IMR-90 (cell line): ENCODE measurements around the gene FAM221A. TPM values are rescaled to one million over a fixed set of nuclear protein-coding genes. Genes with fewer than 3 reads are reported as not detected.

Experiments
- ATAC-seq: fragments of 200-7000 bp; cut with Tn5 transposase; 2 replicates; pipeline ENCODE4 v1.9.1; 2020; ENCODE audit warnings: low read depth, mild to moderate bottlenecking, moderate library complexity
- BruUV-seq: library from RNA; stranded (reverse); fragments of 400-500 nt; replicated peaks from 2 replicates; lab custom pipeline; 2021; lab: Mats Ljungman, UMichigan
- CTCF ChIA-PET: fragments of 300-600 bp; formaldehyde crosslinking; extraction: SDS; loops from one replicate; lab custom pipeline; 2021; ENCODE audit warnings: antibody characterized with exemption; lab: Yijun Ruan, JAX
- POLR2A ChIA-PET: fragments of 300-600 bp; sonication (Branson Sonifier 250); formaldehyde crosslinking; loops from one replicate; lab custom pipeline; 2022; ENCODE audit warnings: antibody characterized with exemption; ENCODE audit not compliant: unreplicated experiment; lab: Charles Lee
- DNase-seq: peaks from one replicate; pipeline ENCODE4 v3.0.0; 2013
- H2AFZ ChIP-seq: replicated peaks from 2 replicates; pipeline ENCODE3; 2013; ENCODE audit warnings: low read length, mild to moderate bottlenecking; ENCODE audit not compliant: poor library complexity
- H2AK5ac ChIP-seq: 2 replicates; pipeline ENCODE4 v1.6.1; 2013; ENCODE audit warnings: low read depth, low read length, inconsistent platforms
- H2AK9ac ChIP-seq: replicated peaks from 2 replicates; pipeline ENCODE3; 2013; ENCODE audit warnings: mild to moderate bottlenecking, low read depth, low read length, moderate library complexity; ENCODE audit not compliant: poor library complexity
- H2BK120ac ChIP-seq: 2 replicates; pipeline ENCODE4 v1.6.1; 2013; ENCODE audit warnings: low read depth, low read length, inconsistent platforms
- H2BK15ac ChIP-seq: 3 replicates; pipeline ENCODE4 v1.6.1; 2013; ENCODE audit warnings: low read depth, low read length, inconsistent platforms
- H2BK20ac ChIP-seq: 2 replicates; pipeline ENCODE4 v1.6.1; 2013; ENCODE audit warnings: low read depth, mild to moderate bottlenecking, inconsistent platforms, low read length, moderate library complexity
- H2BK5ac ChIP-seq: 2 replicates; pipeline ENCODE4 v1.6.1; 2013; ENCODE audit warnings: mild to moderate bottlenecking, low read depth, low read length, inconsistent platforms; ENCODE audit not compliant: poor library complexity, severe bottlenecking
- H3K14ac ChIP-seq: replicated peaks from 2 replicates; pipeline ENCODE4 v1.6.1; 2013; ENCODE audit warnings: low read depth, low read length, inconsistent platforms
- H3K18ac ChIP-seq: 2 replicates; pipeline ENCODE4 v1.6.1; 2013; ENCODE audit warnings: low read depth, low read length, control low read depth
- H3K23ac ChIP-seq: 2 replicates; pipeline ENCODE4 v1.6.1; 2013; ENCODE audit warnings: low read depth, low read length, inconsistent platforms
- H3K27ac ChIP-seq: 2 replicates; pipeline ENCODE4 v1.5.1; 2013; ENCODE audit warnings: mild to moderate bottlenecking, control low read depth, low read length; ENCODE audit not compliant: insufficient read depth
- H3K27me3 ChIP-seq: 2 replicates; pipeline ENCODE4 v1.6.1; 2013; ENCODE audit warnings: low read length; ENCODE audit not compliant: control insufficient read depth, insufficient read depth
- H3K36me3 ChIP-seq: 2 replicates; pipeline ENCODE4 v1.6.1; 2013; ENCODE audit warnings: low read length, mixed read lengths; ENCODE audit not compliant: control insufficient read depth, insufficient read depth
- H3K4ac ChIP-seq: 2 replicates; pipeline ENCODE4 v1.6.1; 2013; ENCODE audit warnings: low read depth, low read length, inconsistent platforms
- H3K4me1 ChIP-seq: 2 replicates; pipeline ENCODE4 v1.6.1; 2013; ENCODE audit warnings: low read length, mixed read lengths; ENCODE audit not compliant: control insufficient read depth, insufficient read depth
- H3K4me2 ChIP-seq: 2 replicates; pipeline ENCODE4 v1.6.1; 2013; ENCODE audit warnings: low read depth, mild to moderate bottlenecking, control low read depth, low read length, moderate library complexity
- H3K4me3 ChIP-seq: 2 replicates; pipeline ENCODE4 v1.5.1; 2013; ENCODE audit warnings: low read depth, mild to moderate bottlenecking, control low read depth, low read length, moderate library complexity; ENCODE audit not compliant: insufficient read depth
- H3K56ac ChIP-seq: 2 replicates; pipeline ENCODE4 v1.6.1; 2013; ENCODE audit warnings: low read length, inconsistent platforms; ENCODE audit not compliant: insufficient read depth; ENCODE audit errors: extremely low read depth
- H3K79me1 ChIP-seq, 2 experiments: 2 replicates each; pipeline ENCODE4 v1.6.1; 2013; ENCODE audit warnings: low read length in 2 of 2, inconsistent platforms in 1 of 2, low read depth in 1 of 2
- H3K9ac ChIP-seq: 2 replicates; pipeline ENCODE4 v1.6.1; 2013; ENCODE audit warnings: low read depth, low read length, control low read depth
- H3K9me1 ChIP-seq: 2 replicates; pipeline ENCODE4 v1.6.1; 2013; ENCODE audit warnings: low read length, inconsistent platforms; ENCODE audit not compliant: insufficient read depth
- H3K9me3 ChIP-seq: 2 replicates; pipeline ENCODE4 v1.6.1; 2013; ENCODE audit warnings: low read length; ENCODE audit not compliant: control insufficient read depth, insufficient read depth
- H4K20me1 ChIP-seq: 2 replicates; pipeline ENCODE4 v1.6.1; 2013; ENCODE audit warnings: low read length, inconsistent platforms; ENCODE audit not compliant: insufficient read depth
- H4K5ac ChIP-seq: 2 replicates; pipeline ENCODE4 v1.6.1; 2013; ENCODE audit warnings: mild to moderate bottlenecking, low read depth, low read length, control low read depth
- H4K8ac ChIP-seq, 2 experiments: 2 replicates each; pipeline ENCODE4 v1.6.1; 2013; ENCODE audit warnings: low read depth in 2 of 2, low read length in 2 of 2, control low read depth in 1 of 2, inconsistent platforms in 1 of 2
- H4K91ac ChIP-seq: 2 replicates; pipeline ENCODE4 v1.6.1; 2013; ENCODE audit warnings: low read depth, low read length, inconsistent platforms; ENCODE audit not compliant: insufficient read depth
- BHLHE40 ChIP-seq: fragments of 150-350 bp; IDR thresholded peaks from 2 replicates; pipeline ENCODE4 v1.6.1; 2016; ENCODE audit warnings: mild to moderate bottlenecking, low read depth, low read length
- CEBPB ChIP-seq: IDR thresholded peaks from 2 replicates; pipeline ENCODE4 v1.6.1; 2012; ENCODE audit warnings: low read depth, low read length, improper control_type of control experiment
- CHD1 ChIP-seq: IDR thresholded peaks from 2 replicates; pipeline ENCODE4 v1.6.1; 2012; ENCODE audit warnings: low read depth, low read length, improper control_type of control experiment
- FOS ChIP-seq: fragments of 150-350 bp; IDR thresholded peaks from 2 replicates; pipeline ENCODE4 v1.6.1; 2016; ENCODE audit warnings: low read depth, low read length
- MAFK ChIP-seq: IDR thresholded peaks from 2 replicates; pipeline ENCODE4 v1.6.1; 2012; ENCODE audit warnings: low read depth, low read length, improper control_type of control experiment
- MAZ ChIP-seq: IDR thresholded peaks from 2 replicates; pipeline ENCODE4 v1.6.1; 2012; ENCODE audit warnings: low read depth, mild to moderate bottlenecking, low read length, improper control_type of control experiment, moderate library complexity, borderline replicate concordance
- MXI1 ChIP-seq: IDR thresholded peaks from 2 replicates; pipeline ENCODE4 v1.6.1; 2012; ENCODE audit warnings: low read depth, mild to moderate bottlenecking, low read length, moderate library complexity, borderline replicate concordance
- NFE2L2 ChIP-seq: fragments of 150-350 bp; IDR thresholded peaks from 2 replicates; pipeline ENCODE4 v1.6.1; 2016; ENCODE audit warnings: low read depth, mild to moderate bottlenecking, low read length
- RCOR1 ChIP-seq: IDR thresholded peaks from 2 replicates; pipeline ENCODE4 v1.6.1; 2012; ENCODE audit warnings: mild to moderate bottlenecking, low read length, improper control_type of control experiment; ENCODE audit not compliant: insufficient replicate concordance
- SMC3 ChIP-seq: fragments of 150-350 bp; IDR thresholded peaks from 2 replicates; pipeline ENCODE4 v1.6.1; 2016; ENCODE audit warnings: low read depth, mild to moderate bottlenecking, antibody characterized with exemption, low read length, moderate library complexity
- WGBS, 2 experiments: methylation state at CpG; one replicate each; pipeline versions ENCODE4 v1.1.5 to v1.1.7; 2013; ENCODE audit warnings: missing lambda C conversion rate in 2 of 2; ENCODE audit not compliant: insufficient read length in 1 of 2; ENCODE audit errors: extremely low coverage in 2 of 2; 5-methylcytosine and 5-hydroxymethylcytosine counted together
- dilution Hi-C: fragments of 300-500 bp; cut with HindIII; formaldehyde crosslinking; loops from one replicate; pipeline ENCODE4 v1.14.3; 2018; ENCODE audit warnings: low sequenced_read_pairs; ENCODE audit not compliant: unreplicated experiment
- in situ Hi-C: fragments of 300-500 bp; cut with MboI; formaldehyde crosslinking; loops from 3 replicates; pipeline ENCODE4 v1.14.3; 2019; ENCODE audit warnings: low sequenced_read_pairs, inconsistent platforms, mixed read lengths
- intact Hi-C: fragments of 100-400 bp; cut with micrococcal nuclease; formaldehyde crosslinking; loops from 2 replicates; pipeline ENCODE4 v1.10.0; 2022
- polyA plus RNA-seq, 3 experiments: library from polyadenylated mRNA; depleted of rRNA; stranded (reverse); fragments of >200 nt; gene quantifications; 2 replicates each; pipeline ENCODE4 v1.2.3, GENCODE V29; 2012; ENCODE audit warnings: low replicate concordance in 1 of 3
- total RNA-seq: library from RNA; depleted of rRNA; stranded (reverse); fragments of >200 nt; gene quantifications from 2 replicates; pipeline ENCODE4 v1.2.3, GENCODE V29; 2012
- TF ChIP-seq, protein P1 (sequence below): fragments of 150-350 bp; IDR thresholded peaks from 2 replicates; pipeline ENCODE4 v1.6.1; 2016; ENCODE audit warnings: low read depth, mild to moderate bottlenecking, low read length, moderate library complexity, borderline replicate concordance
- TF ChIP-seq, protein P2 (sequence below): conservative IDR thresholded peaks from 2 replicates; pipeline ENCODE4 v1.5.1; 2012; ENCODE audit warnings: mild to moderate bottlenecking, low read depth, low read length, improper control_type of control experiment
- TF ChIP-seq, protein P3 (sequence below): fragments of 150-350 bp; IDR thresholded peaks from 2 replicates; pipeline ENCODE4 v1.6.1; 2017; ENCODE audit warnings: mild to moderate bottlenecking, antibody characterized with exemption, low read length, low read depth

The FAM221A gene
- total and polyA plus RNA-seq, 2 of the 4 experiments (the other 2 are of a cell fraction): 1.1 to 2.1 TPM

DNA sequence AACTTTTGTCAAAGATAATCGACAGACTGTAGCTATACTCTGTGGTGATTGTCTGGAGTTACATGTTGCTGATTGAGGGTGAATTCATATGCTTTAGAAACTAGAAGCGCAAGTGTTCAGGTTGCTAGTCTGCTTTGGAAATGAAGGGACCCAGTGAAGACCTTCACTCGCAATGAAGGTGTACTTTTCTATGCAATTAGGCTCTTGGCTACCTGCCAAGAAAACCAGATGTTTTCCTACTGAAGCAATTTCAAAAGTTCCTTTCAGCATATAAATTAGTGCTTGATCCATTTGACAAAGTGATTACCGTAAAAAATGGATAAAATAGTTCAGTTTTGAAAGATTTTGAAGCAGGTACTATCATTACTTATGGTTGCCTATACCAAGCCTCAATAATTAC lies 20.0 kb downstream of the FAM221A start:
- H2BK15ac ChIP-seq: no peak overlapping the region
- H3K4me1 ChIP-seq: no peaks in the 10 kb centered on the region; the same call in 1 of the 2 replicates
- no TSS peak for BruUV-seq
- no peak overlapping the region for H3K27ac ChIP-seq
- H2BK120ac ChIP-seq: no peak overlapping the region
- ATAC-seq (no peak), DNase-seq (no peak)
- no peak overlapping the region for H3K18ac ChIP-seq
- CTCF ChIA-PET: interaction anchor here (1.7 kb wide), 1 partner anchor 153 kb away, joined by 5 read pairs; no protein-coding TSS in a partner anchor
- no peaks in the 10 kb centered on the region for H3K36me3 ChIP-seq
- no peak overlapping the region for H2AFZ ChIP-seq
- no peak overlapping the region for H4K91ac ChIP-seq
- TF ChIP-seq SMC3 (no peak), BHLHE40 (no peak), NFE2L2 (no peak), MAFK (no peak), MXI1 (no peak), FOS (no peak), CHD1 (no peak), RCOR1 (no peak), CEBPB (no peak), MAZ (no peak)
- TF ChIP-seq, protein P1, sequence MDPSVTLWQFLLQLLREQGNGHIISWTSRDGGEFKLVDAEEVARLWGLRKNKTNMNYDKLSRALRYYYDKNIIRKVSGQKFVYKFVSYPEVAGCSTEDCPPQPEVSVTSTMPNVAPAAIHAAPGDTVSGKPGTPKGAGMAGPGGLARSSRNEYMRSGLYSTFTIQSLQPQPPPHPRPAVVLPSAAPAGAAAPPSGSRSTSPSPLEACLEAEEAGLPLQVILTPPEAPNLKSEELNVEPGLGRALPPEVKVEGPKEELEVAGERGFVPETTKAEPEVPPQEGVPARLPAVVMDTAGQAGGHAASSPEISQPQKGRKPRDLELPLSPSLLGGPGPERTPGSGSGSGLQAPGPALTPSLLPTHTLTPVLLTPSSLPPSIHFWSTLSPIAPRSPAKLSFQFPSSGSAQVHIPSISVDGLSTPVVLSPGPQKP: no peak
- TF ChIP-seq, protein P2, sequence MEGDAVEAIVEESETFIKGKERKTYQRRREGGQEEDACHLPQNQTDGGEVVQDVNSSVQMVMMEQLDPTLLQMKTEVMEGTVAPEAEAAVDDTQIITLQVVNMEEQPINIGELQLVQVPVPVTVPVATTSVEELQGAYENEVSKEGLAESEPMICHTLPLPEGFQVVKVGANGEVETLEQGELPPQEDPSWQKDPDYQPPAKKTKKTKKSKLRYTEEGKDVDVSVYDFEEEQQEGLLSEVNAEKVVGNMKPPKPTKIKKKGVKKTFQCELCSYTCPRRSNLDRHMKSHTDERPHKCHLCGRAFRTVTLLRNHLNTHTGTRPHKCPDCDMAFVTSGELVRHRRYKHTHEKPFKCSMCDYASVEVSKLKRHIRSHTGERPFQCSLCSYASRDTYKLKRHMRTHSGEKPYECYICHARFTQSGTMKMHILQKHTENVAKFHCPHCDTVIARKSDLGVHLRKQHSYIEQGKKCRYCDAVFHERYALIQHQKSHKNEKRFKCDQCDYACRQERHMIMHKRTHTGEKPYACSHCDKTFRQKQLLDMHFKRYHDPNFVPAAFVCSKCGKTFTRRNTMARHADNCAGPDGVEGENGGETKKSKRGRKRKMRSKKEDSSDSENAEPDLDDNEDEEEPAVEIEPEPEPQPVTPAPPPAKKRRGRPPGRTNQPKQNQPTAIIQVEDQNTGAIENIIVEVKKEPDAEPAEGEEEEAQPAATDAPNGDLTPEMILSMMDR: no peak
- TF ChIP-seq, protein P3, sequence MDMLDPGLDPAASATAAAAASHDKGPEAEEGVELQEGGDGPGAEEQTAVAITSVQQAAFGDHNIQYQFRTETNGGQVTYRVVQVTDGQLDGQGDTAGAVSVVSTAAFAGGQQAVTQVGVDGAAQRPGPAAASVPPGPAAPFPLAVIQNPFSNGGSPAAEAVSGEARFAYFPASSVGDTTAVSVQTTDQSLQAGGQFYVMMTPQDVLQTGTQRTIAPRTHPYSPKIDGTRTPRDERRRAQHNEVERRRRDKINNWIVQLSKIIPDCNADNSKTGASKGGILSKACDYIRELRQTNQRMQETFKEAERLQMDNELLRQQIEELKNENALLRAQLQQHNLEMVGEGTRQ: no peak
- H3K4me3 ChIP-seq: no peak overlapping the region
- H3K4ac ChIP-seq: no peak overlapping the region
- H2BK20ac ChIP-seq: no peak overlapping the region
- H3K23ac ChIP-seq: no peak overlapping the region
- dilution Hi-C loops: loop anchor here (25.0 kb wide), 1 partner anchor 113 kb away; the partner anchor contains the start of gene CCDC126
- H3K79me1 ChIP-seq: no peaks in the 10 kb centered on the region
- in situ Hi-C loops: loop anchor here (10.0 kb wide), 1 partner anchor 425 kb away; no protein-coding TSS in a partner anchor
- H2AK9ac ChIP-seq: no peak overlapping the region
- no peak overlapping the region for H4K8ac ChIP-seq
- no CpG with 5 or more reads among the region's 4 CpGs for WGBS, 2 experiments
- peaks cover 3% of the 10 kb centered on the region; the same call in 1 of the 2 replicates for H3K9me3 ChIP-seq
- no peak overlapping the region for H2AK5ac ChIP-seq
- no peak overlapping the region for H3K14ac ChIP-seq
- no peak overlapping the region for H4K5ac ChIP-seq
- no peak overlapping the region for H3K9ac ChIP-seq
- no peaks in the 10 kb centered on the region for H4K20me1 ChIP-seq
- no peaks in the 10 kb centered on the region for H3K27me3 ChIP-seq
- intact Hi-C loops: no loop called here
- H3K4me2 ChIP-seq: no peak overlapping the region
- H3K56ac ChIP-seq: no peak overlapping the region
- no peak overlapping the region for H2BK5ac ChIP-seq
- POLR2A ChIA-PET: no interaction called here
- H3K9me1 ChIP-seq: no peaks in the 10 kb centered on the region
